Fibroblast of mammary gland (primary cell): ENCODE results near the gene DHX34.
A peak's percentile ranks its signal among the peaks of the same experiment; 100 is the strongest.

ENCODE experiments used
- DNase-seq: peaks from one replicate; pipeline ENCODE4 v3.0.0-alpha.2; 2010; ENCODE audit warnings: low read depth
- H3K4me3 ChIP-seq: 2 replicates; pipeline ENCODE4 v1.5.1; 2011; ENCODE audit warnings: low read depth, mild to moderate bottlenecking, low read length, moderate library complexity; ENCODE audit not compliant: control insufficient read depth
- TF ChIP-seq, protein P1 (sequence below): conservative IDR thresholded peaks from 2 replicates; pipeline ENCODE4 v1.5.1; 2011; ENCODE audit warnings: low read depth, low read length, inconsistent platforms; ENCODE audit not compliant: control insufficient read depth, insufficient read depth

Gene DHX34

DNA sequence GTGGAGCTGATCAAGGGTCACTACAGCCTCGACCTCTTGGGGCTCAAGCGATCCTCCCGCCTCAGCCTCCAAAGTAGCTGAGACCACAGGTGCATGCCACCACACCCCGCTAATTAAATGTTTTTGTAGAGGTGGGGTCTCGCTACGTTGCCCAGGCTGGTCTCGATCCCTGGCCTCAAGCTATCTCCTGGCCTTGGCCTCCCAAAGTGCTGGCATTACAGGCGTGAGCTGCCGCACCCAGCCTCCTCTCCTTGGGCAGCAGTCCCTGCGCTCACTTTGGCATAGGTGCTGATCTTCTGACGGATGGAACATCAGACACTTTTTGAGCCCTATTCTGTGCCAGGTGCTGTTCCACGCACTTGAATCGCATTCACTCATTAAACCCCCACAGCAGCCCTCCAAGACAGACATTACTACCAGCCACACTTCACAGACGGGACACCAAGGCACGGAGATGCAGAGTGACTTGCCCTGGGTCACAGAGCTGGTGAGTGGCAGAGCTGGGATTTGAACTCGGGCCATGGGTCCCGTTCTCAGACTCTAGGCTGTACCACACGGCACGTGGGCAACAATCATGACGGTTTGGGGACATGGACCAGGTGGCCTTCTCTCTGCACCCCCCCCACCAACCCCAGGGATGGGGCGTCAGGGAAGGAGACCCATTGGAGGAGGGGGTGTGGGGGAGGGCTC lies 67.0 kb downstream of the DHX34 start:
- no peak overlapping the region for H3K4me3 ChIP-seq
- TF ChIP-seq, protein P1, sequence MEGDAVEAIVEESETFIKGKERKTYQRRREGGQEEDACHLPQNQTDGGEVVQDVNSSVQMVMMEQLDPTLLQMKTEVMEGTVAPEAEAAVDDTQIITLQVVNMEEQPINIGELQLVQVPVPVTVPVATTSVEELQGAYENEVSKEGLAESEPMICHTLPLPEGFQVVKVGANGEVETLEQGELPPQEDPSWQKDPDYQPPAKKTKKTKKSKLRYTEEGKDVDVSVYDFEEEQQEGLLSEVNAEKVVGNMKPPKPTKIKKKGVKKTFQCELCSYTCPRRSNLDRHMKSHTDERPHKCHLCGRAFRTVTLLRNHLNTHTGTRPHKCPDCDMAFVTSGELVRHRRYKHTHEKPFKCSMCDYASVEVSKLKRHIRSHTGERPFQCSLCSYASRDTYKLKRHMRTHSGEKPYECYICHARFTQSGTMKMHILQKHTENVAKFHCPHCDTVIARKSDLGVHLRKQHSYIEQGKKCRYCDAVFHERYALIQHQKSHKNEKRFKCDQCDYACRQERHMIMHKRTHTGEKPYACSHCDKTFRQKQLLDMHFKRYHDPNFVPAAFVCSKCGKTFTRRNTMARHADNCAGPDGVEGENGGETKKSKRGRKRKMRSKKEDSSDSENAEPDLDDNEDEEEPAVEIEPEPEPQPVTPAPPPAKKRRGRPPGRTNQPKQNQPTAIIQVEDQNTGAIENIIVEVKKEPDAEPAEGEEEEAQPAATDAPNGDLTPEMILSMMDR: no peak
- DNase-seq: no peak

DNA sequence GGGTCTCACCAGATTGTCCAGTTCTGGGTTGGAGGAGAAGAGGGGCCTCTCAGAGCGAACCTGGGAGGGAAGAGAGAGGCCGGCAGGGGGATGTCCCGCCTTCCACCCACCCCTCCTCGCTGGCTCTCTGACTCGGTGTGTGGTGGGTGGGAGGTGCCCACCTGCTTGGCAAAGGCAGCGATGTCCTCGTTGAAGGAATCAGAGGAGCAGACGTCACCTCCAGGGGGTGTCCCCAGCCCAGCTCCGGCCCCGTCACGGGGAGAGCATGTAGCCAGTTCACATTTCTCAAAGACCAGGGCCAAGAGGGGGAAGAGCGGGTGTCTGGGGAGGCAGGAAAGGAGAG lies 67.5 kb downstream of the DHX34 start:
- no peak for DNase-seq
- TF ChIP-seq, protein P1: no peak
- no peak overlapping the region for H3K4me3 ChIP-seq

DNA sequence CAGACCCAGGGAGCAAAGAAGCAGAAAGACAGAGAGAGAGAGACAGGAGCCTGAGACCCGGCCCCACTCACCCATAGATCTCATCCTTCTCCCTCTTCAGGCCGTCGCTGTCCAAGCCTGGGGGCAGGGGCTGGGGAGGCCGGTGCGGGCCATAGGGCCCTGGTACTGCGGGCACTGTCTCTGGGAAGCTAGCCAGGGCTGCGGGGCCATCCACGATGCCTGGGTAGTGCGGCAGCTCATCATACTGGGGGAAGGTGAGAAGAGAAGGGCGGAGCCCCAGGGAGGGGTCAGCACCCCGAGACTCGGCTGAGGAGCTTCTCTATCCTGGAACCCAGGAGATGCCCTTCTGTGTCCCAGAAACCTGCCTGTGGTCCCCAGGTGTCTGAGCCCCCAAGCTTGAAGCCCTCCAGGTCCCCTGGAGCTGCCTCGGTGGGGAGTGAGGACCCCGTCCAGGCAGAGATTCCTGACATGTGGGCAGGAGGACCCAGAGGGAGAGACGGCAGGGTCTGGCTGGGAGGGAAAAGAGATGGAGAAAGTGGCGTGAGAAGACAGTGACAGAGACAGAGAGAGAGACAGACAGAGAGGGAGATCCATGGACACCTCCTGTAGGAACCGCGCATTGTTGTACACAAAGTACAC lies 68.1 kb downstream of the DHX34 start:
- peak overlapping the region; percentile 68 for H3K4me3 ChIP-seq
- TF ChIP-seq, protein P1: no peak
- no peak for DNase-seq

DNA sequence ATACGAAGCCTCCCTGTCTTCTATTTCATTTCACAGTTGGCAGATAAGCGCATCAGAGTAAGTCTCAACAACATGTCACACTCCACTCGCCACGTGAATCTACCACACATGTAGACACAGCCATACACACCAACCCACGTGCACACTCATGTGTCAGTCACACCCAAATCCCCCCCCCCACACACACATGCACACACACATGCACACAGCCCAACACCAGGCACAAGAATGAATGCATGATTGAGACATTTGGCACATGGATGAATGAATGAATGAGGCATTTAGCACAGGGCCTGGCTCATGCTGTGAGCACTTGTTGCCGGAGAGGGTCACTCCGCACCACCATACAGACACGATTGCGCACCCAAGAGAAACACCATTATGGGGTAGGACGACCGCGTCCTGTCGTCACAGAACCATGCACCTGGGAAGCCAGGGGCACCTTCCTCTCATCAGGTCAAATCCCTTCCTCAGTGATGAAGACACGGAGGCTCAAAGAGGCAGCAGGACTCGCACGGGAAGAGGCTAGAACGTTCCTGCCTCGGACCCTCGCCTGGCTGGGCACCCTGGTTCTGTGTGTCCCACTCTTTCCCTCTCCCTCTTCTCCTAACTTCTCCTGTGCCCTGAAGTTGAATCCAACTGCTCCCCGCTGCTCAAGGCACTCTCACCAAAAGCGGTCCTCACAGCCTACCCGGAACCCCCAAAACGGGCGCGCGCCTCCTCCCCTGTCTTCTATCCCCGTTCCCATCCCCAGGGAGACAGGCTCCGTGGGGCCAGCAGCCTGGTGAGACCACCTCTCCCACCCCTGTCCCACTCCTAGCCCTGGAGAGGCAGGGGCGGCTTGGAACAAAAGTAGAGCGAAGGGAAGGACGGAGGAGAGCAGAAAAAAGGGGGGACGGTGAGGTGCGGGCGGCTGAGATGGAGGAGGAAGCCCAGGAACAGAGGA lies 68.9 kb downstream of the DHX34 start:
- peak overlapping the region; percentile 68 for H3K4me3 ChIP-seq
- DNase-seq: no peak
- TF ChIP-seq, protein P1: no peak

DNA sequence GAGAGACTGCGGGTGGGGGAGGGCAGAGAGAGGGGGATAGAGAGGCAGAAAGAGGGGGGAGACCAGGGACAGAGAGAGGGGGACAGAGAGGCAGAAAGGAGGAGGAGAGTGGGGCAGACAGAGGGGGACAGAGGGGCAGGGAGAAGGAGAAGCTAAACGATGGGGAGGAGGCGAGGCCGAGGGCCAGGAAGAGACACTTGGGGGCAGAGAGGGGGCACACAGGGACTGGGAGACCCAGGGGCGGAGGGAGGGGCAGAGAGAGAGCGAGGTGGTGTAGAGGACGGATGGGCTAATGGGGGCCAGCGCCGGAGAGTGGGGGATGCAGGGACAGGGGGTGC lies 69.5 kb downstream of the DHX34 start:
- no peak for DNase-seq
- TF ChIP-seq, protein P1: no peak
- peak overlapping the region; percentile 68 for H3K4me3 ChIP-seq

DNA sequence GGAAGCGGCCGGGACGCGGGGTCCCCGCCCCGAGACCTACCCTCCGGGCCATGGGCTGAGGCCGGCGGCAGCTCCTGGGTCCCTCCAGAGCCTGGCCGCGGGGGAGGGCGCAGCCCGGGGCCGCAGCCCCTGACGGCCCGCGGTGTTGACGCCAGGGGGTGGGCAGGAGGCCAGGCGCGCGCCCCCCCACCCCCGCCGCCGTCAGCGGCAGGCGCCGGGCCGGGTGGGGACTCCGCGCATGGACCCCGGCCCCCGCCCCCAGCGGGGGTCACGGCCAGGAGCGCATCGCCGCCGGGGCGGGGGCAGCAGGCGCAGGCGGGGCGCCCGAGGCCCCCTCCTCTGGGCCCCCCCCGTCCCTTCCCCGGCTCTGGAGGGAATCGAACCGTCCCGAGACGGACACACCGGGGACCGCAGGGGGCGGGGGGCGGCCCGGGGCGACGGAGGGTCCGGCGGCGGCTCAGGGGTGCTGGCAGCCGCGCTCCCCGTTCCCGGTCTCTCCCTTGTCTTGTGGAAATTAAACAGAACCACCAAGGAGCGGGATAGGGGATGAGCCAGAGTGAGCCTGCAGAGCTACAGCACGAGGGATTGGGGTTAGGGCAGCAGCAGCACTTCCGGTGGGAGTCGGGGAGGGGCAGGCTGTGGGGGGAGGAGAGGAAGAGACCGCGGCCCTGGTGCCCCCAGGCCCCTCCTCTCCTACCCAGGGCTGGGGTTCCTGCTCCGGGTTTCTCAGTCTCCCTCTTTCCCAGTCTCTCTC lies 70.1 kb downstream of the DHX34 start, which contains the start of gene MEIS3:
MEIS3 (minus strand) TSS at position 498 of the 754 bp plus-strand sequence; CDS start at position 52, 446 bp downstream.
- no peak for DNase-seq
- TF ChIP-seq, protein P1: no peak
- peak within 1 kb of the TSS; percentile 68 for H3K4me3 ChIP-seq
